Transverse colon (tissue), 4 donors: Measurements from ENCODE around the gene MRPL54. TPM values are rescaled to one million over a fixed set of nuclear protein-coding genes. Genes with fewer than 3 reads are reported as not detected.

Experiments used
- DNase-seq: peaks from one replicate; pipeline ENCODE4 v3.0.0-alpha.2; 2019
- H3K27ac ChIP-seq, 4 donors: fragments of 200-600 bp; sonication (generic); 2 replicates each; pipeline ENCODE4 v1.5.1; 2016 to 2018; ENCODE audit warnings: inconsistent platforms in 4 of 4
- H3K27me3 ChIP-seq: fragments of 200-600 bp; sonication (generic); 2 replicates; pipeline ENCODE4 v1.5.1; 2017; ENCODE audit warnings: inconsistent platforms
- H3K36me3 ChIP-seq, 4 donors: fragments of 200-600 bp; sonication (generic); 2 replicates each; pipeline ENCODE4 v1.5.1; 2017 to 2019; ENCODE audit warnings: inconsistent platforms in 4 of 4
- H3K4me1 ChIP-seq, 4 donors: fragments of 200-600 bp; sonication (generic); 2 replicates each; pipeline ENCODE4 v1.5.1; 2017 to 2020; ENCODE audit warnings: inconsistent platforms in 4 of 4
- H3K4me3 ChIP-seq, 4 donors: fragments of 200-600 bp; sonication (generic); 1 replicate in 1 of 4; 2 replicates in 3 of 4; pipeline versions ENCODE4 v1.5.1 to v1.6.1; 2017 to 2019; ENCODE audit warnings: inconsistent platforms in 4 of 4
- H3K9me3 ChIP-seq, 2 donors: fragments of 200-600 bp; sonication (generic); 2 replicates each; pipeline ENCODE4 v1.5.1; 2017 to 2019; ENCODE audit warnings: inconsistent platforms in 2 of 2
- CTCF ChIP-seq, 5 experiments: fragments of 200-600 bp in 3 of 5; fragments of 450-650 bp in 2 of 5; sonication (generic) in 3 of 5; IDR thresholded peaks; 1 replicate in 2 of 5; 2 replicates in 3 of 5; pipeline ENCODE4 v1.5.1; 2016 to 2017; ENCODE audit warnings: antibody characterized with exemption in 5 of 5, inconsistent platforms in 3 of 5, mild to moderate bottlenecking in 2 of 5, moderate library complexity in 1 of 5
- EP300 ChIP-seq: sonication (generic); formaldehyde crosslinking; IDR thresholded peaks from one replicate; pipeline ENCODE4 v1.6.1; 2017; ENCODE audit warnings: antibody characterized with exemption, low read depth
- POLR2A ChIP-seq: fragments of 450-650 bp; IDR thresholded peaks from one replicate; pipeline ENCODE4 v1.6.1; 2016; ENCODE audit warnings: antibody characterized with exemption, mild to moderate bottlenecking, moderate library complexity
- POLR2AphosphoS5 ChIP-seq, 3 donors: sonication (generic); formaldehyde crosslinking; IDR thresholded peaks; one replicate each; pipeline ENCODE4 v1.6.1; 2016; ENCODE audit warnings: antibody characterized with exemption in 3 of 3
- WGBS, 2 donors: methylation state at CpG; one replicate each; pipeline ENCODE4 v1.1.5; 2018; ENCODE audit warnings: low coverage in 1 of 2; 5-methylcytosine and 5-hydroxymethylcytosine counted together
- in situ Hi-C, 4 donors: fragments of 200-750 bp; cut with MboI; loops; one replicate each; pipeline versions ENCODE4 v1.15.0 to v1.15.1; 2017; ENCODE audit warnings: low sequenced_read_pairs in 3 of 4, low pct_ligation_motif_present in 1 of 4, low pct_unique_long_range_greater_than_20kb in 1 of 4
- intact Hi-C: fragments of 100-400 bp; cut with DNase I; formaldehyde crosslinking; loops from one replicate; pipeline ENCODE4 v1.15.1; 2023; ENCODE audit warnings: low total_unique reads
- total RNA-seq, 4 donors: library from RNA; depleted of rRNA; stranded (reverse); fragments of >200 nt; gene quantifications; one replicate each; pipeline ENCODE4 v1.1.0, GENCODE V29; 2016

MRPL54 gene
- total RNA-seq, 4 donors from 2014 or later: 38.0 to 72.2 (median 52.1) TPM

GRCh38 chr19:3796358-3796757 is 33.9 kb downstream of the MRPL54 start:
- Histone ChIP-seq H3K9me3 (peaks cover 7% of the 10 kb centered on the region in 2 donors), H3K4me3 (no peak overlapping the region), H3K27me3 (peaks cover 36% of the 10 kb centered on the region), H3K27ac (no peak overlapping the region), H3K36me3 (no peaks in the 10 kb centered on the region), H3K4me1 (peaks cover 0 to 7% (median 3%) of the 10 kb centered on the region in 4 donors)
- intact Hi-C loops: no loop called here
- TF ChIP-seq EP300 (no peak), POLR2AphosphoS5 (IDR thresholded peaks at IDR 0.05) (no peak), POLR2A (no peak), CTCF (IDR thresholded peaks at IDR 0.05) (no peak)
- in situ Hi-C loops: no loop called here
- no peak for DNase-seq
- WGBS, 2 donors: 83 to 95% methylated on average over 2 of the region's 2 CpGs

- no peak overlapping the region for H3K27ac ChIP-seq
- intact Hi-C loops (no loop called here), in situ Hi-C loops (no loop called here)
- peaks cover 7% of the 10 kb centered on the region in 2 donors for H3K9me3 ChIP-seq
- no peak for DNase-seq
- 59 to 68% methylated on average over 4 to 6 of the region's 6 CpGs for WGBS, 2 donors
- no peak for TF ChIP-seq POLR2A
- TF ChIP-seq CTCF (IDR thresholded peaks at IDR 0.05): no peak
- TF ChIP-seq EP300: no peak
- TF ChIP-seq POLR2AphosphoS5 (IDR thresholded peaks at IDR 0.05): no peak
- peaks cover 49% of the 10 kb centered on the region for H3K27me3 ChIP-seq
- H3K36me3 ChIP-seq: no peaks in the 10 kb centered on the region
- no peak overlapping the region for H3K4me3 ChIP-seq
- peaks cover 5 to 12% (median 8%) of the 10 kb centered on the region in 4 donors for H3K4me1 ChIP-seq
These were observed 35.7 kb downstream of the MRPL54 start for GRCh38 chr19:3798137-3798536.

GRCh38 chr19:3800996-3801395 is 38.5 kb downstream of the MRPL54 start:
- Histone ChIP-seq H3K27me3 (peaks cover 49% of the 10 kb centered on the region), H3K4me3 (peak overlapping the region in 1 of 4 donors; percentile 7), H3K9me3 (peaks cover 7% of the 10 kb centered on the region in 2 donors), H3K4me1 (peaks cover 5 to 12% (median 8%) of the 10 kb centered on the region in 4 donors), H3K36me3 (no peaks in the 10 kb centered on the region), H3K27ac (no peak overlapping the region)
- TF ChIP-seq EP300 (no peak), POLR2A (no peak), POLR2AphosphoS5 (IDR thresholded peaks at IDR 0.05) (no peak), CTCF (IDR thresholded peaks at IDR 0.05) (no peak)
- intact Hi-C loops: no loop called here
- no peak for DNase-seq
- whole genome bisulfite sequencing, 2 donors: 45 to 70% methylated on average over 2 to 20 of the region's 21 CpGs
- in situ Hi-C loops: no loop called here

- Histone ChIP-seq H3K4me3 (peak overlapping the region in 1 of 4 donors; percentile 7), H3K27me3 (peaks cover 49% of the 10 kb centered on the region), H3K27ac (no peak overlapping the region), H3K4me1 (peaks cover 5 to 12% (median 8%) of the 10 kb centered on the region in 4 donors), H3K36me3 (no peaks in the 10 kb centered on the region), H3K9me3 (peaks cover 3 to 4% of the 10 kb centered on the region in 2 donors)
- WGBS, 2 donors: 4% methylated on average over 44 of the region's 46 CpGs; no CpG with 5 or more reads in 1 of the 2 donors
- in situ Hi-C loops: no loop called here
- TF ChIP-seq CTCF (IDR thresholded peaks at IDR 0.05) (no peak), POLR2AphosphoS5 (IDR thresholded peaks at IDR 0.05) (no peak), EP300 (no peak), POLR2A (no peak)
- intact Hi-C loops: no loop called here
- peak; percentile 37 for DNase-seq
These were observed 39.1 kb downstream of the MRPL54 start for GRCh38 chr19:3801412-3802096.
